ENCODE data around the gene KANTR.

The KANTR gene

GRCh38 chrX:53093748-53094581 lies at the start of gene KANTR:
KANTR (plus strand) TSS chrX:53094142; CDS start chrX:53124273, 30,131 bp downstream.
- peak; percentile 96 for DNase-seq

GRCh38 chrX:53044995-53045394 lies 48.9 kb upstream of the KANTR start:
- DNase-seq, result no peak

DNA sequence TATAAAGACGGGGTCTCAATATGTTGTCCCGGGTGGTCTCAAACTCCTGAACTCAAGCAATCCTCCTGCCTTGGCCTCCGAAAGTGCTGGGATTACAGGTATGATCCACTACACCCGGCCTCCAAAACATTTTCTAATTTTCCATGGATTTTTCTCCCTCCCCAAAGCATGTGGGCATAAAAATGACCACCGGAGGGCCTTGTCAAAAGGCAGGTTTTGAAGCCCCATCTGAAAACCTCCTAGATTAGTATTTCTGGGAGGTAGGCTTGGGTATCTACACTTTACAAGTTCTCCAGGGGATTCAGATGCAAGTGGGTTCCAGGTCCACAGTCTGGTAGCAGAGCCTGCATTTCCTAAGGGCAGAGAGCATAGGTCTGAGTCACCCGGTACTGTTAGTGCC lies 46.7 kb upstream of the KANTR start:
- peak; percentile 11 for DNase-seq

GRCh38 chrX:53048169-53049126 lies 45.5 kb upstream of the KANTR start, which contains the start of gene GPR173:
GPR173 (plus strand) TSS chrX:53048789; CDS start chrX:53076622, 27,833 bp downstream.
- peak; percentile 90 for DNase-seq

- peak; percentile 7 for DNase-seq
These were observed 44.8 kb upstream of the KANTR start for GRCh38 chrX:53049127-53049517.

DNA sequence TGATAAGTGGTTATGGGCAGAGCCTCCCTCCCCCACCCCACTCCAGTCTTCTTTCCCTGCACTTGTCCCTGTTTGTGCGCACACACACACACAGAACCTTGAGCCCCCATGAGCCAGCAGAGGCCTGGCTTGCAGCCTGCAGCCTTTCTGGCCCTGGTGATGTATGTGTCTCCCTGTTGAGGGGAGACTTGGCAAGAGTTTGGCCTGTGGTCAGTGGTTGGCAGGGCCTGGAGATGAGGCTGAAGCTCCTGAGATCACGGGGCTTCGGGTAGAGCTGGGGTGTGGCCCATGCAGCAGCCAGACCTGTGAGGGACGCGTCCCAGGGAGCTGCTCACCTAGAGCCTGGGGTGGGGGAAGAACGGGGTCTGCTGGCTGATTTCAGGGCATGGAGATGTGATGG lies 43.1 kb upstream of the KANTR start:
- no peak for DNase-seq

GRCh38 chrX:53055244-53055849 lies 38.6 kb upstream of the KANTR start:
- no peak for DNase-seq

- no peak for DNase-seq
These were observed 37.6 kb upstream of the KANTR start for GRCh38 chrX:53056292-53056691.

DNA sequence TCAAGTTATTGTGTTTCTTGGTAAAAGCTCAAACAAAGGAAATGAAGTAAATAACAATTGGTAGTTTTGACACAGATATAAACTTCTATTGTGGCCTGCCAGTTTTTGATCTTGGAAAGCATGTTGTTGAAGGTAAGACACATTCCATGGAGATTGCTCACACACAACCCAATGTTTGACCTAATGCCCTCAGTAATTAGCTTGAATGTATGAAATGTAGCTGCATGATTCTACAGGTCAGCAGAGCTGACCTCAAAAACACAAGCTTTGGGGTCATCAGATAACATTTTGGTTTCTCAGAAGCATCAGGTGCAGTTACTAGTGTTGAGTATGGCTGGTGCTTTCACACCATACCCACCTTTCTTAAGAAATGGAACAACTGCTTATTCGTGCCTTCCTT lies 28.8 kb upstream of the KANTR start:
- DNase-seq, result no peak

DNA sequence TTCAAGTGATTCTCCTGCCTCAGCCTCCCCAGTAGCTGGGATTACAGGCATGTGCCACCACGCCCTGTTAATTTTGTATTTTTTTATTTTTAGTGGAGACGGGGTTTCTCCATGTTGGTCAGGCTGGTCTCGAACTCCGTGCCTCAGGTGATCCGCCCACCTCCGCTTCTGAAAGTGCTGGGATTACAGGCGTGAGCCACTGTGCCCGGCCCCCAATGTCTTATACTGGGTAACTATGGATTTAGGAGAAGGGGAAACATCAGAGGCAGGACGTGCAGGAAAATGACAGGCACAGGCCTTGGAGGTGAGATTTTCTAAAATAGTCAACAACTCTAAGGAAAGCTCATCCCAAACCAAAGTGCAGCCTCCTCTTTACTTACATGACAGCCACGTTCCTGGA lies 22.9 kb upstream of the KANTR start:
- no peak for DNase-seq

DNA sequence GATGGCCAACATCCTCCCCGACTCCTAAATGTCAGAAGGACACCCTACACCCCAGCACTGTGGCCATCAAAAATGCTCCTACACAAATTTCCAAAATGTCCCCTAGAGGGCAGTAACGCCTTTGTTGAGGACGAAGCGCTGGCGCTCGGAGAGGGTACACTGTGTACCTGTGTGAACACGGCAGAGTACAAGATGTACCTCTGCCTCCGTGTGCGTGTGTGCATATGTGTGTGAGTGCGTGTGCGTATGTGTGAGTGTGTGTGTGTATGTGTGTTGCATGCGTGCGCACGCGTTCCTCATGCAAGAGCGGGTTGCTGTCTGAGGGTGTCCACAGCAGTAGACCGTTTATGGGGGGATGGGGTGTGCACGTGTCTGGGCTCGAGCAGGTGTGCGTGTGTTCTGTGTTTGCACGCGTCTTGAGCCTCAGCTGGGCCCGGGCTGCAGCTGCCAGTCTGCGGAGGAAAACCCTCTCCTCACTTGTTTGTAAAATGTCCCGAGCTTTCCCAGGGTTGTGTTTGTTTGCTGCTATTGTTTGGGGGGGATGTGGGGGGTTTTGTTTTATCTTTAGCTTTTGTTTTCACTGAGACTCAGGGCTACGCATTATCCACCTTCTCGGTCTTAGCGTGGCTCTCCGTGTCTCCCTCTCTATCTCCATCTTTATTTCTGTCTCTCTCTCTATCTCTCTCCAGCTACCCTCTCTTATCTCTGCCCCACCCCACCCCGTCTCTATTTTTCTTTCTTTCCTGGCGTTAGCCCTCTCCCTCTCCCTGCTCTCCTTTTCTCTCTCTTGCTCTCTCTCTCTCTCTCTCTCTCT lies 22.1 kb upstream of the KANTR start:
- DNase-seq, result peak; percentile 80

- DNase-seq, result peak; percentile 3
These were observed 21.4 kb upstream of the KANTR start for GRCh38 chrX:53072418-53073114.

- peak; percentile 52 for DNase-seq
These were observed 20.8 kb upstream of the KANTR start for GRCh38 chrX:53073115-53073586.

- DNase-seq, result peak; percentile 30
These were observed 18.9 kb upstream of the KANTR start for GRCh38 chrX:53075011-53075410.

DNA sequence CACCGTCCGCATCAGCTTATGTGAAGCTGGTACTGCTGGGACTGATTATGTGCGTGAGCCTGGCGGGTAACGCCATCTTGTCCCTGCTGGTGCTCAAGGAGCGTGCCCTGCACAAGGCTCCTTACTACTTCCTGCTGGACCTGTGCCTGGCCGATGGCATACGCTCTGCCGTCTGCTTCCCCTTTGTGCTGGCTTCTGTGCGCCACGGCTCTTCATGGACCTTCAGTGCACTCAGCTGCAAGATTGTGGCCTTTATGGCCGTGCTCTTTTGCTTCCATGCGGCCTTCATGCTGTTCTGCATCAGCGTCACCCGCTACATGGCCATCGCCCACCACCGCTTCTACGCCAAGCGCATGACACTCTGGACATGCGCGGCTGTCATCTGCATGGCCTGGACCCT lies 17.3 kb upstream of the KANTR start:
- no peak for DNase-seq

DNA sequence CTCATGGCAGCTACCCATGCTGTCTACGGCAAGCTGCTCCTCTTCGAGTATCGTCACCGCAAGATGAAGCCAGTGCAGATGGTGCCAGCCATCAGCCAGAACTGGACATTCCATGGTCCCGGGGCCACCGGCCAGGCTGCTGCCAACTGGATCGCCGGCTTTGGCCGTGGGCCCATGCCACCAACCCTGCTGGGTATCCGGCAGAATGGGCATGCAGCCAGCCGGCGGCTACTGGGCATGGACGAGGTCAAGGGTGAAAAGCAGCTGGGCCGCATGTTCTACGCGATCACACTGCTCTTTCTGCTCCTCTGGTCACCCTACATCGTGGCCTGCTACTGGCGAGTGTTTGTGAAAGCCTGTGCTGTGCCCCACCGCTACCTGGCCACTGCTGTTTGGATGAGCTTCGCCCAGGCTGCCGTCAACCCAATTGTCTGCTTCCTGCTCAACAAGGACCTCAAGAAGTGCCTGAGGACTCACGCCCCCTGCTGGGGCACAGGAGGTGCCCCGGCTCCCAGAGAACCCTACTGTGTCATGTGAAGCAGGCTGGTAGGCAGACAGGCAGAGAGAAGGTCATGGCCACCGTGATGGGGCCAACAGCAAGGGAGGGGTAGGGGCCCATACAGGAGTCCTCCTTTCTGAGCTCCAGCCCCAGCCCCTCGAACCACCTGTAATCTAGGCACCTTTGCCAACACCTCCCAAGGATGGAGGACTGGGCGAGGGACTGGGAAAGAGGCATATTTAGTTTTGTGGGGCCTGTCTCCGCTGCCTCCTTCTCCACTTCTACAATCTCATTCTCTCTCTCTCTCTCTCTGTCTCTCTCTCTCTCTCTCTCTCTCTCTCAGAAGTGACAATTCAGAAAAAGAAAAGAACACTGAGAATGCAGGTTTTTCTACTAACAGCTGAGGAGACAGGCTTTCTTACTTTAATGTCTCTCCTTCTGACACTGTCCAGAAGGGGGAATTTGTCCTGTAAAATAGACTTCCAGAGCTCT lies 16.4 kb upstream of the KANTR start:
- DNase-seq, result no peak

GRCh38 chrX:53078943-53079342 lies 15.0 kb upstream of the KANTR start:
- DNase-seq, result no peak

GRCh38 chrX:53080628-53081580 lies 13.0 kb upstream of the KANTR start:
- DNase-seq, result peak; percentile 16
